GM19351 (cell line): ENCODE measurements around the gene DDX49.
"Not testable (repeated sequence)": the region's sequence is repeated elsewhere in the genome, so short reads cannot be mapped to it uniquely, and the experiment has no call there.

Experiments
- ATAC-seq: cut with Tn5 transposase; IDR thresholded peaks from one replicate; pipeline ENCODE4 v1.9.1; 2021; ENCODE audit warnings: mild to moderate bottlenecking, moderate library complexity; ENCODE audit not compliant: unreplicated experiment

DDX49 gene

GRCh38 chr19:18910010-18910409 is 9.5 kb upstream of the DDX49 start:
- ATAC-seq: no peak

GRCh38 chr19:18910801-18911436 is 8.6 kb upstream of the DDX49 start:
- ATAC-seq: no peak

DNA sequence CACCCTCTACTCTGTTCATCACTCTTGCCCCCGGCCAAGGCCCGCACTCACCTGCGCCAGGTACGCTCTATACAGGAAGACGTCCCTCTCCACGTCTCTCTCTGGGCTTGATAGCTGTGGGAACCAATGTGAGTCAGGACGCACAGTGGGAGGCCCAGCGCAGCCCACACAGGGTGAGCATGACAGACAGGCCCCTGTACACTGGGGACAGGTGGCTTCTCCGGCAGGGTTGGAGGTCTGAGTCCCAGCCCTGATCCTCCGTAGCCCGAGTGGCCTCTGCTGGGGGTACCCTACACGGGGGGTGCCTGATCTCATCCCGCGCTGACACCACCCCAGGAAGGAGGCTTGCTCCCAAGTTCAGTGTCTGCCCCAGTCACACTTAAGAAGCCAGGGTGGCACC is 6.6 kb upstream of the DDX49 start:
- no peak for ATAC-seq

DNA sequence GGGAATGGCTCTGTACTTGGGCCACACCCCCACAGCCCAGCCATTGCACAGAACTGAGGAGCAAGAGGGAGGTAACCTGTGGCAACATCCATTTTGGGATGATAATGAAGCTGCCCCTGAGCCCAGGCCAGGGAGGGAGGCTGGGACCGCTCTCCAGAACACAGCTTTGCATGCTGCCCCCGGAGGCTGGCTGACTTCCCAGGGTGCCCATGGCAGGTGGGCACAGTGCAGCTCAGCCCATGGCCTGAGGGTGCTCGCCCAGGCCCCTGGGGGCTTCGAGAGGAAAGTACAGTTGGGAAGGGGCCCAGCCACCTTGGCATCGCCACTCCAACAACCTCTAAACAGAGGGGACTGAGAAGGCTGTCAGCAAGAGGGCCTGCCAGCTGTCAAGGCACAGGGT is 6.0 kb upstream of the DDX49 start:
- ATAC-seq: no peak

DNA sequence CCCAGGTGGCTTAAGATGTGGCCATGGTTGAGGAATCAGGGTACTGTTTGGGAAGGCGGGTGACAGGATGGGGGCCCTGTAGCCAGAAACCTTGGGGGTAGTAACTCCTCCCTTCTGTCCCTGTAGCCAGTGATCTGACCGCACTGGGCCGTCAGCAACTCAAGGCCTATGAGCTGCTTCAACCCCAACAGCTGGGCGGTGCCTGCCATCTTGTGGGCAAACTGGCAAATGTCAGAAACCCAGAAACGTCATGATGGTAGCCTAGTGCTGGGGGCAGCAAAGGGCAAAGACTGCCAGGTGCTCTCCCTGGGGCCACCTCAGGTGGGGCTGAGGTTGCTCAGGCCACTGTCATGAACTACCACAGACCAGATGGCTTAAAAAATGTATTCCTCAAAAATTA is 3.9 kb upstream of the DDX49 start:
- ATAC-seq: no peak

GRCh38 chr19:18917593-18917992 is 1.9 kb upstream of the DDX49 start:
- not testable (repeated sequence) for ATAC-seq

DNA sequence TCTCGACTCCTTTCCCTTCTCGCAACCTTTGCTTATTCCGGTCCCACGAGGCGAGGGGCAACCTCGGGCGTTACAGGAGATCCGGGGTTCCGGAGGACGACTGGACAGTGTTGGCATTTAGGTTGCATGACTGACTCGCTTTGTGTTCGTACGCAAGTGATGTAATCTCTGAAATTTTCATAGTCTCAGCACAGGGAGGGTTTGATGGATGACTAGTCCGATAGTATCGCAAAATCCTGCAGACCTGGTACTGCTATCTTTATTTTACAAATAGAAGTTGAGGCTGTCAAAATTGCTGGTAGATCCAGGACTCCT is 342 bp downstream of the DDX49 start:
- ATAC-seq: no peak

DNA sequence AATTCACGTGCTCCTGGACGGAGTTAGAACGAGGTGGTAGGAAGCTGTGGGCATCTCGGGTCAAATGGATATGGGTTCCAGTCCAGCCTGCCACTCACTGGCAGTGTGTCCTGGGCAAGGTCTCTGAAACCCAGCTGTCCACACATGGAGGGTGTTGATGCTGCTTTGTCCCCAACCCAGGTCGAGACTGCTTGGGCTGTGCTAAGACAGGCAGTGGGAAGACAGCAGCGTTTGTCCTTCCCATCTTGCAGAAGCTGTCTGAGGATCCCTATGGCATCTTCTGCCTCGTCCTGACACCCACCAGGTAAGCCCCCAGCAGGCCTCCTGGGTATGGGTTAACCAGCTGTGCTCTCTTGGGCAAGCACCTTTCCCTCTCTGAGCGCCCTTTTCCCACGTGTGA is 885 bp downstream of the DDX49 start:
- no peak for ATAC-seq

- ATAC-seq: no peak
Observed at GRCh38 chr19:18921593-18921992, 2.1 kb downstream of the DDX49 start.

- no peak for ATAC-seq
Observed at GRCh38 chr19:18922228-18922985, 2.9 kb downstream of the DDX49 start.

DNA sequence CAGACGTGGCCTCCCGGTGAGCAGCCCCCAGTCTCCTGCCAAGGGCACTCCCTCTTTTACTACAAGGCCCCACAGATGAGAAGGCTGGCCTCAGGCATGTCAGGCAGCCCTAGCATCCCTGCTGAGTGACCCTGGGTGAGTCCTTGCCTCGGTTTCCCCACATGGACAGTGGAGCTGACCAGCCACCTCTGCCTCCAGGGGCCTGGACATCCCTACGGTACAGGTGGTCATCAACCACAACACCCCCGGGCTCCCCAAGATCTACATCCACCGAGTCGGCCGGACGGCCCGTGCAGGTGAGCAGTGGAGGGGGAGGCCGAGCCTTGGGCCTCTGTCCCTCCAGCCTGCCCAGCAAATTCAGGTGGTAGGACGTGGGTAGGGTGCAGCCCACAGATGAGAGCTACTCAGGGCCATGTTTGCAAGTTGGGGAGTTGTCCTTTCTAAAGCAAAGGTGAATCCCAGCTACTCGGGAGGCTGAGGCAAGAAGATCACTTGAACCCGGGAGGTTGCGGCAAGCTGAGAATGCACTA is 5.2 kb downstream of the DDX49 start:
- ATAC-seq: no peak

DNA sequence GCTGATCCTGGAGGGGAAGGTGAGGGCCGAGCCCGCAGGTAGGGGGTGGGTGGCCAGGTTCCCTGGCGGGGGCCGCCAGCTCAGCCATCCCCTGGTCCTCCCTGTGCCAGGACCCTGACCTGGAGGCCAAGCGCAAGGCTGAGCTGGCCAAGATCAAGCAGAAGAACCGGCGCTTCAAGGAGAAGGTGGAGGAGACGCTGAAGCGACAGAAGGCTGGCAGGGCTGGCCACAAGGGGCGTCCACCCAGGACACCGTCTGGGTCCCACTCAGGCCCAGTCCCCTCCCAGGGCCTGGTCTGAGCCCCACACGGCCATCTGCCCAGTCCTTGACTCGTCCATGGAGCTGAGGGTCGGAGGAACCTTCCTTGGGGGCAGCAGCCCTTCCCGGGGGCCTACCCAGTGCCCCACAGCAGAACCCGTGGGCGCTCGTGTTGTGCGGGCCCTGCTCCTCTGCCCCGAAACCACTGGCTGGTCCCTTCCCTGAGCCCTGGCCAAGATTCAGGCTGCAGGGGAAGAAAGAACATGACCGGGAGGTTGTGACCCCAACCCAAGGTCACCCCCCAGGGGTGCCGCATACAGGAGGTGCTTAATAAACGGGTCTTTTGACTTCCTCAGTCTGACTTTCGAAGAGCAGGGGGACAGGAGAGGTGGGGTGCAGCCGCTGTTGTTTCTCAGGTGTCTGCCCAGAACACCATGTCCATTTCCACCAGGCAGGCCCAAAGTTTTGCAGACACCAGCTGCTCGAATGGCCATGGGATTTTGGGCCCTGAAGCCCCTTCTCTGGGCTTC is 8.7 kb downstream of the DDX49 start:
- no peak for ATAC-seq

DNA sequence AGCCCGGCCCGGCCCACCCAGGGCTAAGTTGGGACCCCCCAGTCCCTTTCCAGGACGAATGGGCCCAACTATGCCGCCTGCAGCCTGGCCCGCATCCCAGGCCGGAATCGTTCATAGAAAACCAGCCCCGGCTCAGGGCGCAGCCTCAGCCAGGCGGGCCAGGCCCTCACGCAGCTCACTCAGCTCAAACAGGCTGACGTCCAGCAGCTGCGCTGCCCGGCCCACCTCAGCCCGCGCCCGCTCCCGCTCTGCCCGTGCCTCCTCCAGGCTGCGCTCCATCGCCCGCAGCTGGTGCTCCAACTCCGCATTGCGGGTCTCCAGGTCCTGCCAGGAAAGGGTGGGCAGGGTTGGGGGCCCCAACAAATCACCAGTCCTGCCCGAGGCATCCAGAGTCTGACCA is 9.8 kb downstream of the DDX49 start:
- ATAC-seq: no peak

- no peak for ATAC-seq
Observed at GRCh38 chr19:18931316-18932162, 12.0 kb downstream of the DDX49 start.

- ATAC-seq: no peak
Observed at GRCh38 chr19:18932216-18932841, 12.8 kb downstream of the DDX49 start.

GRCh38 chr19:18933297-18933696 is 13.8 kb downstream of the DDX49 start:
- no peak for ATAC-seq

DNA sequence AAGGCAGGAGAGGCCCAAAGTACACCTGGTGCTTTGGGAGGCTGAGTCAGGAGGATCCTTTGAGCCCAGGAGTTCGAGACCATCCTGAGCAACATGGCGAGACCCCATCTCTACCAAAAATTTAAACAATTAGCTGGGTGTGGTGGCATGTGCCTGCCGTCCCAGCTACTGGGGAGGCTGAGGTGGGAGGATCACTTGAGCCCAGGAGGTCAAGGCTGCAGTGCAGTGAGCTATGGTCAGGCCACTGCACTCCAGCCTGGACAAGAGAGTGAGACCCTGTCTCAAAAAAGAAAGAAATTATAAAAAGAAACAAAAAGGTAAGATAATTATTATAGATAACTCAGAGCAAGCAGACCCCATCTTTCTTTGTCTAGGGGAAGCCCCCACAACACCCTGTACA is 19.6 kb downstream of the DDX49 start:
- ATAC-seq: no peak

- no peak for ATAC-seq
Observed at GRCh38 chr19:18939922-18940768, 20.6 kb downstream of the DDX49 start.

- no peak for ATAC-seq
Observed at GRCh38 chr19:18940769-18941627, 21.5 kb downstream of the DDX49 start, which contains the start of gene HOMER3. HOMER3 (minus strand) TSS chr19:18941217; CDS start chr19:18938982, 2,235 bp downstream.
